Gastroesophageal sphincter (tissue), 3 donors: ENCODE results near the gene FMNL1.

Experiments used
- EP300 ChIP-seq: sonication (generic); formaldehyde crosslinking; IDR thresholded peaks from one replicate; pipeline ENCODE4 v1.6.1; 2017; ENCODE audit warnings: antibody characterized with exemption, mild to moderate bottlenecking
- POLR2A ChIP-seq, 2 donors: fragments of 450-650 bp; IDR thresholded peaks; one replicate each; pipeline ENCODE4 v1.6.1; 2017; ENCODE audit warnings: antibody characterized with exemption in 2 of 2, mild to moderate bottlenecking in 2 of 2, moderate library complexity in 1 of 2
- POLR2AphosphoS5 ChIP-seq: sonication (generic); formaldehyde crosslinking; IDR thresholded peaks from one replicate; pipeline ENCODE4 v1.6.1; 2017; ENCODE audit warnings: antibody characterized with exemption
- TF ChIP-seq, protein P1 (sequence below), 4 experiments: fragments of 200-600 bp in 2 of 4; fragments of 450-650 bp in 2 of 4; sonication (generic) in 1 of 4; IDR thresholded peaks; one replicate each; pipeline ENCODE4 v1.5.1; 2017 to 2019; ENCODE audit warnings: antibody characterized with exemption in 4 of 4, mild to moderate bottlenecking in 2 of 4, moderate library complexity in 2 of 4

DNA sequence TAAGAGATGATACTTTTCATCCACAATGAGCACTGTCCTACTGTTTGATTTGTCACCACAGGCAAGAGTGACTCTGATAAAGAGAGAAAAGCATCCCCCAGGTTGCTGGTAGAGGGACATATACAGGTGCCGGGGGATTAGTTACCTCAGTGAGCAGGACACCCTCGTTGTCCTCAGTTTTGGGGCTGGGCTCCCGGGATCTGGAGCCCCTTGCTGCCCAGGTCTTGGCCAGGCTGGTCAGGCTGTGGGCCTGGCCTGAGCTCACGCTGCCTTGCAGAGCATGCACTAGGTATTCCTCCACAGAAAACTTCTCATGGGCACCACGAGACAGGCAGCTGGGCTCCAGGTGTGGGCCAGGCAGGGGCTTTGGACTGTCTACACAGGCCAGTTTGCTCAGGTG, 64.6 kb downstream of the FMNL1 start:
- TF ChIP-seq, protein P1, sequence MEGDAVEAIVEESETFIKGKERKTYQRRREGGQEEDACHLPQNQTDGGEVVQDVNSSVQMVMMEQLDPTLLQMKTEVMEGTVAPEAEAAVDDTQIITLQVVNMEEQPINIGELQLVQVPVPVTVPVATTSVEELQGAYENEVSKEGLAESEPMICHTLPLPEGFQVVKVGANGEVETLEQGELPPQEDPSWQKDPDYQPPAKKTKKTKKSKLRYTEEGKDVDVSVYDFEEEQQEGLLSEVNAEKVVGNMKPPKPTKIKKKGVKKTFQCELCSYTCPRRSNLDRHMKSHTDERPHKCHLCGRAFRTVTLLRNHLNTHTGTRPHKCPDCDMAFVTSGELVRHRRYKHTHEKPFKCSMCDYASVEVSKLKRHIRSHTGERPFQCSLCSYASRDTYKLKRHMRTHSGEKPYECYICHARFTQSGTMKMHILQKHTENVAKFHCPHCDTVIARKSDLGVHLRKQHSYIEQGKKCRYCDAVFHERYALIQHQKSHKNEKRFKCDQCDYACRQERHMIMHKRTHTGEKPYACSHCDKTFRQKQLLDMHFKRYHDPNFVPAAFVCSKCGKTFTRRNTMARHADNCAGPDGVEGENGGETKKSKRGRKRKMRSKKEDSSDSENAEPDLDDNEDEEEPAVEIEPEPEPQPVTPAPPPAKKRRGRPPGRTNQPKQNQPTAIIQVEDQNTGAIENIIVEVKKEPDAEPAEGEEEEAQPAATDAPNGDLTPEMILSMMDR (IDR thresholded peaks at IDR 0.05), result no peak
- TF ChIP-seq POLR2AphosphoS5, result no peak
- no peak for TF ChIP-seq POLR2A (IDR thresholded peaks at IDR 0.05)
- no peak for TF ChIP-seq EP300
